Heart right ventricle (tissue), 16 donors: ENCODE data around the gene SPACA9. TPM values are rescaled to one million over a fixed set of nuclear protein-coding genes. Genes with fewer than 3 reads are reported as not detected.

ENCODE experiments used
- ATAC-seq, 8 donors: fragments of 200-7000 bp; cut with Tn5 transposase; one replicate each; pipeline ENCODE4 v1.9.1; 2020; ENCODE audit warnings: mild to moderate bottlenecking in 8 of 8, moderate library complexity in 8 of 8, moderate number of reproducible peaks in 1 of 8
- DNase-seq, 2 donors: peaks; one replicate each; pipeline ENCODE4 v3.0.0-alpha.2; 2020
- H3K27ac ChIP-seq, 10 donors: fragments of 200-600 bp; sonication (generic) in 2 of 10; one replicate each; pipeline versions ENCODE4 v1.5.0 to v1.8.0; 2020 to 2022; ENCODE audit warnings: mild to moderate bottlenecking in 3 of 10
- H3K27me3 ChIP-seq, 7 donors: fragments of 200-600 bp; one replicate each; pipeline ENCODE4 v1.8.0; 2021 to 2022; ENCODE audit warnings: mild to moderate bottlenecking in 2 of 7
- H3K36me3 ChIP-seq, 9 donors: fragments of 200-600 bp; sonication (generic) in 1 of 9; one replicate each; pipeline versions ENCODE4 v1.5.0 to v1.8.0; 2020 to 2022; ENCODE audit warnings: mild to moderate bottlenecking in 2 of 9
- H3K4me1 ChIP-seq, 9 donors: fragments of 200-600 bp; sonication (generic) in 1 of 9; one replicate each; pipeline versions ENCODE4 v1.5.0 to v1.8.0; 2020 to 2022; ENCODE audit warnings: mild to moderate bottlenecking in 4 of 9
- H3K4me3 ChIP-seq, 10 donors: fragments of 200-600 bp; sonication (generic) in 2 of 10; one replicate each; pipeline versions ENCODE4 v1.5.0 to v1.8.0; 2020 to 2022; ENCODE audit warnings: mild to moderate bottlenecking in 7 of 10, moderate library complexity in 2 of 10
- H3K9me3 ChIP-seq, 11 donors: fragments of 200-600 bp in 10 of 11; sonication (generic) in 2 of 11; one replicate each; pipeline versions ENCODE4 v1.5.0 to v1.8.0; 2013 to 2022; ENCODE audit warnings: mild to moderate bottlenecking in 2 of 11, control low read depth in 1 of 11, moderate library complexity in 1 of 11
- WGBS, 2 donors: extraction: QIAGEN DNeasy Blood & Tissue Kit; methylation state at CpG; one replicate each; pipeline ENCODE4 v1.1.7; 2013; ENCODE audit warnings: inconsistent platforms in 1 of 2; 5-methylcytosine and 5-hydroxymethylcytosine counted together
- intact Hi-C, 10 donors: fragments of 100-400 bp; cut with DNase I; formaldehyde crosslinking; loops; one replicate each; pipeline versions ENCODE4 v1.11.1 to v1.14.2; 2022
- polyA plus RNA-seq, 2 donors: library from polyadenylated mRNA; stranded (reverse); fragments of 200-250 nt; gene quantifications; one replicate each; pipeline ENCODE4 v1.2.3, GENCODE V29; 2013
- total RNA-seq, 10 donors: library from RNA; stranded (reverse); fragmentation: NEBNext Ultra II Directional in 3 of 10; extraction: Animal tissue kit (Norgen Biotek cat#: 25700) in 3 of 10; gene quantifications; one replicate each; pipeline versions ENCODE4 v1.2.1 to v1.2.4, GENCODE V29; 2021 to 2023
- TF ChIP-seq, protein P1 (sequence below), 9 donors: fragments of 200-600 bp; sonication (generic) in 2 of 9; IDR thresholded peaks; one replicate each; pipeline versions ENCODE4 v1.5.0 to v1.8.0; 2021 to 2022; ENCODE audit warnings: antibody characterized with exemption in 9 of 9, mild to moderate bottlenecking in 5 of 9, moderate library complexity in 1 of 9
- donor health status: Arrhythmogenic right ventricular cardiomyopathy.
- donor health status: ischemic (EF 13 %, LVEDD 7.1; RV severe dilation, severe dysfunction).
- donor health status: healthy with polysubstance abuse.
- donor health status: DM: no; HTN: yes; CAD: no.
- donor health status: DM: no; HTN: no; CAD: no.
- donor health status: ischemic (EF 25% LVEDD 6.9; RV normal size, moderate dysfunction).
- donor health status: ischemic (EF 25% LVEDD 5.7; RV mildly dilated, moderate dysfunction).
- donor health status: healthy.
- donor health status: DM: yes; HTN: yes; CAD: no.
- donor health status: Ischemic cardiomyopathy.
- donor health status: ischemic (EF 35%, LVEDD 5.7; RV mildly dilated, moderate dysfunction).
- donor health status: nonischemic (EF 11% LVEDD 7.7; RV severe dilation, severe dysfunction).
- donor health status: DM: yes; HTN: yes; CAD: no.
- donor health status: PGD.
- donor health status: ischemic (EF 29% LVEDD 5.4; RV normal size, mild dysfunction).
- donor health status: nonischemic (EF 23%, LVEDD 6.1; RV moderate dilation, normal function).

SPACA9 gene
- total and polyA plus RNA-seq, 12 donors: 1.7 to 10.1 (median 5.5) TPM

DNA sequence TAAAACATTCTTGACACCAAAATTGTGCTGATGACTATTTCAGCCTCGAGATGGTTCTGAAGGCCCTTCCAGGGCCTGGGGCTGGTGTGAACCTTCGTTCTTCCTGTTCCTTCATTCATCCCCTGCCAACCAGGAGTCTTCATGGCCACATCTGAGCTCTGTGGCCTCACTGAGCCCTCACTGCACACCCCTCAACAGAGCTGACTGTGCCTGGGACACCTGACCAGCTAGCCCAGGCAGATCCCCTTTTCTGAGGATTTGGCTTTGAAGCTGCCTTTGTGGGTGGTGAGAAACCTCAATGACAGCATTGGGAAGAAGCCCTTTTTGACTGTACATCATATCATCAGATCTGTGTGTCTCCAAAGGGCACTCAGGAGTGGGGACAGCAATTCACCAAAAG, 14.4 kb upstream of the SPACA9 start:
- WGBS, 2 donors: 75 to 87% methylated on average over 2 of the region's 2 CpGs
- Histone ChIP-seq H3K4me1 (no peaks in the 10 kb centered on the region), H3K36me3 (no peaks in the 10 kb centered on the region), H3K9me3 (no peaks in the 10 kb centered on the region), H3K4me3 (no peak overlapping the region), H3K27ac (no peak overlapping the region), H3K27me3 (no peaks in the 10 kb centered on the region)
- no peak for DNase-seq
- intact Hi-C loops: no loop called here
- TF ChIP-seq, protein P1, sequence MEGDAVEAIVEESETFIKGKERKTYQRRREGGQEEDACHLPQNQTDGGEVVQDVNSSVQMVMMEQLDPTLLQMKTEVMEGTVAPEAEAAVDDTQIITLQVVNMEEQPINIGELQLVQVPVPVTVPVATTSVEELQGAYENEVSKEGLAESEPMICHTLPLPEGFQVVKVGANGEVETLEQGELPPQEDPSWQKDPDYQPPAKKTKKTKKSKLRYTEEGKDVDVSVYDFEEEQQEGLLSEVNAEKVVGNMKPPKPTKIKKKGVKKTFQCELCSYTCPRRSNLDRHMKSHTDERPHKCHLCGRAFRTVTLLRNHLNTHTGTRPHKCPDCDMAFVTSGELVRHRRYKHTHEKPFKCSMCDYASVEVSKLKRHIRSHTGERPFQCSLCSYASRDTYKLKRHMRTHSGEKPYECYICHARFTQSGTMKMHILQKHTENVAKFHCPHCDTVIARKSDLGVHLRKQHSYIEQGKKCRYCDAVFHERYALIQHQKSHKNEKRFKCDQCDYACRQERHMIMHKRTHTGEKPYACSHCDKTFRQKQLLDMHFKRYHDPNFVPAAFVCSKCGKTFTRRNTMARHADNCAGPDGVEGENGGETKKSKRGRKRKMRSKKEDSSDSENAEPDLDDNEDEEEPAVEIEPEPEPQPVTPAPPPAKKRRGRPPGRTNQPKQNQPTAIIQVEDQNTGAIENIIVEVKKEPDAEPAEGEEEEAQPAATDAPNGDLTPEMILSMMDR (IDR thresholded peaks at IDR 0.05): no peak
- no peak for ATAC-seq

DNA sequence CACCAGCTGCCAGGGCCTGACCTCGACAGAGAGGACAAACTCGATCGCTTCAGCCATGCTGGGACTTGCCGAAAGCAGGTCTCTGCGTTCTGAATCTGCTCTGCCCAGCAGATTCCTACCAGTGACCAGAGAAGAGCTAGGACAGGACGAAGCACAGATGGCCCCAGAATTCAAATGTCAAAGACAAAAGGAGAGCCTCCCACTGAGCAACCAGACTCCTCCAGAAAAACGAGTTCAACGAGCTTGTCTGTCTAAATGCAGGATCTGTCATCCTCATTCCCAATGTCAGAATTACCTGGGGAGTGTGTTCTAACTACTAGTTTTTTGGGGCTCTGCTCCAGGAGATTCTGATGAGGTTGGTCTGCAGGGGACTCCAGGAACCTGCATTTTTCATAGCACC, 14.0 kb upstream of the SPACA9 start:
- Histone ChIP-seq H3K36me3 (no peaks in the 10 kb centered on the region), H3K27ac (no peak overlapping the region), H3K4me1 (no peaks in the 10 kb centered on the region), H3K4me3 (no peak overlapping the region), H3K9me3 (no peaks in the 10 kb centered on the region), H3K27me3 (no peaks in the 10 kb centered on the region)
- ATAC-seq (no peak), DNase-seq (no peak)
- TF ChIP-seq, protein P1 (IDR thresholded peaks at IDR 0.05): no peak
- WGBS, 2 donors: 65 to 68% methylated on average over 8 of the region's 8 CpGs
- intact Hi-C loops: no loop called here

DNA sequence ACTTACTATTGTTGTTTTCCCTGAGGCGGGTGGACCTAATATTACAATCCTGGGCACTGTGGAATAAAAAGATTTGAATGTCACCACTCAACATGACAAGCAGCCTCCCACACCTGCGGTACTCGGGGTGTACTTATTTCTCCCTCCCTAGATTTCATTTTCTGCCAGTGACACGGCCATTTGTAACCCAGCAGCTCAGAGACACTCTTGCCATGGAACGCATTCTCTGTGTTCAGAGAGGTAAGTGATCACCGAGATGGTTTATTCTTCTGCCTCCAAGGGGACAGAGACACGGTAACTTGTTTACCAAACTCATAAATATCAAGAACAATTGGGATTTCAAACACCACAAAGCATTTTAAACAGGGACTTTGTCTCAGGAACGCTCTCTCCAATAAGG, 11.8 kb upstream of the SPACA9 start:
- Histone ChIP-seq H3K36me3 (no peaks in the 10 kb centered on the region), H3K27ac (no peak overlapping the region), H3K27me3 (no peaks in the 10 kb centered on the region), H3K4me3 (no peak overlapping the region), H3K9me3 (no peaks in the 10 kb centered on the region), H3K4me1 (peaks cover 0 to 3% (median 0%) of the 10 kb centered on the region in 9 donors)
- ATAC-seq (no peak), DNase-seq (no peak)
- TF ChIP-seq, protein P1 (IDR thresholded peaks at IDR 0.05): no peak
- intact Hi-C loops: no loop called here
- 84 to 85% methylated on average over 8 of the region's 8 CpGs for WGBS, 2 donors

DNA sequence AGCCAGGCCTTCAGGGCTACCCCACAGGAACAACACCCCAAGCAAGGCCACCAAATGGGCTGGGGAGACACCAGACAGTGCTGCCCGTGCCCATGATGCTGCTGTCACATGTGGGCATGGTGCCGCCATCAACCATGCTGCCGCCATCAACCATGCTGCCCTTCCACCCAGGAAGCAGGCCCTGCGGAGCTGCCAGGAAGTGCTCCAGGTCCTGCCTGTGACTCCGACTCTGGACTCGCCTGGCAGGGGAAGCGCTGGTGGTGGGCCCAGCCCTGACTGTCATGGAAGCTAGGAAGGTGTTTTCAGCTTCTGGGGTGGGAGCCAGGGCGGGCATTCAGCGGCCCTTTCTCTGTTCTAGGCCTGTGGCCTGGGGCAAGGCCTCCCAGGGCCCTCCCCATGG, 9.4 kb upstream of the SPACA9 start:
- 92% methylated on average over 9 of the region's 9 CpGs for WGBS, 2 donors
- no peak for ATAC-seq
- Histone ChIP-seq H3K4me3 (no peak overlapping the region), H3K9me3 (no peaks in the 10 kb centered on the region), H3K4me1 (peaks cover 0 to 3% (median 0%) of the 10 kb centered on the region in 9 donors), H3K27ac (no peak overlapping the region), H3K27me3 (no peaks in the 10 kb centered on the region), H3K36me3 (no peaks in the 10 kb centered on the region)
- DNase-seq: no peak
- intact Hi-C loops: no loop called here
- TF ChIP-seq, protein P1 (IDR thresholded peaks at IDR 0.05): no peak
